ENCODE measurements around the gene MEFV.

The MEFV gene

GRCh38 chr16:3262517-3262916 lies 6.1 kb upstream of the MEFV start:
- no peak for DNase-seq (ENCODE audit: extremely low spot score)
- ChIA-PET POLR2A (interaction anchor here (1.5 kb wide), 1 partner anchor 20 kb away, joined by 4 read pairs; the partner anchor contains the start of gene ZNF263), CTCF (no interaction called here)
- no peak for TF ChIP-seq FOXK2 (IDR thresholded peaks at IDR 0.05)
- no peak for TF ChIP-seq SP1 (IDR thresholded peaks at IDR 0.05)
- no peak for TF ChIP-seq ARNT (IDR thresholded peaks at IDR 0.05)
- TF ChIP-seq ELF4 (IDR thresholded peaks at IDR 0.05), result no peak
- no peak for TF ChIP-seq BHLHE40 (IDR thresholded peaks at IDR 0.05; ENCODE audit: borderline replicate concordance)
- TF ChIP-seq PKNOX1 (IDR thresholded peaks at IDR 0.05), result no peak
- TF ChIP-seq CTBP1 (IDR thresholded peaks at IDR 0.05; ENCODE audit: borderline replicate concordance), result no peak
- no peak for TF ChIP-seq FOXM1 (IDR thresholded peaks at IDR 0.05; ENCODE audit: borderline replicate concordance)
- no peak for TF ChIP-seq NFRKB (IDR thresholded peaks at IDR 0.05)
- no peak for TF ChIP-seq TARDBP (IDR thresholded peaks at IDR 0.05)
- no peak for TF ChIP-seq HDGF (IDR thresholded peaks at IDR 0.05; ENCODE audit: borderline replicate concordance)
- no peak for TF ChIP-seq SUZ12 (IDR thresholded peaks at IDR 0.05)
- TF ChIP-seq L3MBTL2 (conservative IDR thresholded peaks at IDR 0.05), result no peak
- no peak for TF ChIP-seq FOXA1 (IDR thresholded peaks at IDR 0.05)
- no peak for TF ChIP-seq LEF1 (IDR thresholded peaks at IDR 0.05; ENCODE audit: borderline replicate concordance)

DNA sequence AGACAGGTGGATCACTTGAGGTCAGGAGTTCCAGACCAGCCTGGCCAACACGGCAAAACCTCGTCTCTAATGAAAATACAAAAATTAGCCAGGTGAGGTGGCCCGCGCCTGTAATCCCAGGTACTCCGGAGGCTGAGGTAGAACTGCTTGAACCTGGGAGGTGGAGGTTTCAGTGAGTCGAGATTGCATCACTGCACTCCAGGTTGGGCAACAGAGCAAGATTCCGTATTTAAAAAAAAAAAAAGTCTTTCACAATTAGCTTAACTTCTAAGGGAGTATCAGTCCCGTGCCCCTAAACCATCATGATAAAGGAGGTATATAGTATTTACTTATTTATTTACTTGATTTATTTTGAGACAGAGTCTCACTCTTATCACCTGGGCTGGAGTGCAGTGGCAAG lies 3.4 kb upstream of the MEFV start:
- no peak for TF ChIP-seq L3MBTL2 (conservative IDR thresholded peaks at IDR 0.05)
- no peak for TF ChIP-seq SUZ12 (IDR thresholded peaks at IDR 0.05)
- TF ChIP-seq CTBP1 (IDR thresholded peaks at IDR 0.05; ENCODE audit: borderline replicate concordance), result no peak
- TF ChIP-seq FOXM1 (IDR thresholded peaks at IDR 0.05; ENCODE audit: borderline replicate concordance), result no peak
- no peak for TF ChIP-seq FOXA1 (IDR thresholded peaks at IDR 0.05)
- no peak for TF ChIP-seq BHLHE40 (IDR thresholded peaks at IDR 0.05; ENCODE audit: borderline replicate concordance)
- TF ChIP-seq HDGF (IDR thresholded peaks at IDR 0.05; ENCODE audit: borderline replicate concordance), result no peak
- TF ChIP-seq ARNT (IDR thresholded peaks at IDR 0.05), result no peak
- no peak for TF ChIP-seq PKNOX1 (IDR thresholded peaks at IDR 0.05)
- no peak for TF ChIP-seq ZNF384 (IDR thresholded peaks at IDR 0.05)
- TF ChIP-seq FOXK2 (IDR thresholded peaks at IDR 0.05), result no peak
- no peak for TF ChIP-seq SP1 (IDR thresholded peaks at IDR 0.05)
- TF ChIP-seq LEF1 (IDR thresholded peaks at IDR 0.05; ENCODE audit: borderline replicate concordance), result no peak
- TF ChIP-seq NFRKB (IDR thresholded peaks at IDR 0.05), result no peak
- TF ChIP-seq ELF4 (IDR thresholded peaks at IDR 0.05), result no peak
- CTCF ChIA-PET, result interaction anchor here (1.2 kb wide), 1 partner anchor 14 kb away, joined by 5 read pairs; no protein-coding TSS in a partner anchor
- POLR2A ChIA-PET, result no interaction called here
- DNase-seq (ENCODE audit: extremely low spot score), result no peak

GRCh38 chr16:3256866-3257465 lies 533 bp upstream of the MEFV start:
- TF ChIP-seq L3MBTL2 (conservative IDR thresholded peaks at IDR 0.05) (no peak), ARNT (IDR thresholded peaks at IDR 0.05) (no peak), HDGF (IDR thresholded peaks at IDR 0.05; ENCODE audit: borderline replicate concordance) (no peak), ELF4 (IDR thresholded peaks at IDR 0.05) (no peak), BHLHE40 (IDR thresholded peaks at IDR 0.05; ENCODE audit: borderline replicate concordance) (no peak), FOXK2 (IDR thresholded peaks at IDR 0.05) (no peak)
- CTCF ChIA-PET, result no interaction called here
- DNase-seq (ENCODE audit: extremely low spot score), result no peak

DNA sequence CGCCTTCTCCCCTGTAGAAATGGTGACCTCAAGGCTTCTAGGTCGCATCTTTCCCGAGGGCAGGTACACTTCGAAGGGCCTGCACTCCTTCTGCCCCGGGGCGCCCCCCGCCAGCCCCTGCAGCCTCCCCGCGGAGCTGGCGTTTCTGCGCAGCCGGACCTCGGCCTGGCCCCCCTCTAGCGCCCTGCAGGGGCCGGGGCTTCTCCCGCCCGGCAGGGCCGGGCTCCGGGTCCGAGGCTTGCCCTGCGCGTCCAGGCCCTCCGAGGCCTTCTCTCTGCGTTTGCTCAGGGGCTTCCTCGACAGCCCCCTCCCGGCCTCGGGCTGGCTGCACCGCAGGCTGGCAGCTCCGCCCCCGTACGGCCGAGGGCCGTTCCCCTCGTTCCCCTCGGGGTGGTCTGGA lies 2.1 kb downstream of the MEFV start:
- no peak for TF ChIP-seq TARDBP (IDR thresholded peaks at IDR 0.05)
- TF ChIP-seq BHLHE40 (IDR thresholded peaks at IDR 0.05; ENCODE audit: borderline replicate concordance), result no peak
- TF ChIP-seq ELF4 (IDR thresholded peaks at IDR 0.05), result no peak
- TF ChIP-seq FOXM1 (IDR thresholded peaks at IDR 0.05; ENCODE audit: borderline replicate concordance), result no peak
- TF ChIP-seq NFRKB (IDR thresholded peaks at IDR 0.05), result no peak
- ChIA-PET CTCF (interaction anchor here (0.5 to 1.1 kb wide), 2 partner anchors 12 to 283 kb away, joined by 4 to 5 read pairs; no protein-coding TSS in a partner anchor), POLR2A (interaction anchor here (1.0 kb wide), 1 partner anchor 9 kb away, joined by 3 read pairs; no protein-coding TSS in a partner anchor)
- DNase-seq (ENCODE audit: extremely low spot score), result no peak

More at GRCh38 chr16:3256866-3257465, 533 bp upstream of the MEFV start:
- POLR2A ChIA-PET, result interaction anchor here (1.1 to 1.2 kb wide), 2 partner anchors 25 to 26 kb away, joined by 4 to 5 read pairs; partner anchors contain the start of gene ZNF263

- CTCF ChIA-PET, result interaction anchor here (0.6 to 1.1 kb wide), 2 partner anchors 13 to 54 kb away, joined by 3 to 5 read pairs; no protein-coding TSS in a partner anchor
- DNase-seq (ENCODE audit: extremely low spot score), result no peak
- no peak for TF ChIP-seq TARDBP (IDR thresholded peaks at IDR 0.05)
- no peak for TF ChIP-seq CTBP1 (IDR thresholded peaks at IDR 0.05; ENCODE audit: borderline replicate concordance)
- no peak for TF ChIP-seq BHLHE40 (IDR thresholded peaks at IDR 0.05; ENCODE audit: borderline replicate concordance)
- no peak for TF ChIP-seq SUZ12 (IDR thresholded peaks at IDR 0.05)
- no peak for TF ChIP-seq ELF4 (IDR thresholded peaks at IDR 0.05)
- TF ChIP-seq ZNF384 (IDR thresholded peaks at IDR 0.05), result no peak
- TF ChIP-seq FOXM1 (IDR thresholded peaks at IDR 0.05; ENCODE audit: borderline replicate concordance), result no peak
- no peak for TF ChIP-seq ARNT (IDR thresholded peaks at IDR 0.05)
- TF ChIP-seq L3MBTL2 (conservative IDR thresholded peaks at IDR 0.05), result no peak
- TF ChIP-seq FOXK2 (IDR thresholded peaks at IDR 0.05), result no peak
- TF ChIP-seq LEF1 (IDR thresholded peaks at IDR 0.05; ENCODE audit: borderline replicate concordance), result no peak
- no peak for TF ChIP-seq PKNOX1 (IDR thresholded peaks at IDR 0.05)
- TF ChIP-seq SP1 (IDR thresholded peaks at IDR 0.05), result no peak
- no peak for TF ChIP-seq NFRKB (IDR thresholded peaks at IDR 0.05)
- TF ChIP-seq HDGF (IDR thresholded peaks at IDR 0.05; ENCODE audit: borderline replicate concordance), result no peak
- TF ChIP-seq FOXA1 (IDR thresholded peaks at IDR 0.05), result no peak
- POLR2A ChIA-PET, result no interaction called here
These were observed 3.5 kb downstream of the MEFV start for GRCh38 chr16:3252967-3253366.

GRCh38 chr16:3249451-3249850 lies 7.0 kb downstream of the MEFV start:
- ChIA-PET POLR2A (no interaction called here), CTCF (no interaction called here)
- DNase-seq (ENCODE audit: extremely low spot score), result no peak
- no peak for TF ChIP-seq TARDBP (IDR thresholded peaks at IDR 0.05)
- no peak for TF ChIP-seq NFRKB (IDR thresholded peaks at IDR 0.05)
- no peak for TF ChIP-seq ZNF384 (IDR thresholded peaks at IDR 0.05)
- no peak for TF ChIP-seq BHLHE40 (IDR thresholded peaks at IDR 0.05; ENCODE audit: borderline replicate concordance)
- TF ChIP-seq PKNOX1 (IDR thresholded peaks at IDR 0.05), result no peak
- TF ChIP-seq FOXA1 (IDR thresholded peaks at IDR 0.05), result no peak
- no peak for TF ChIP-seq HDGF (IDR thresholded peaks at IDR 0.05; ENCODE audit: borderline replicate concordance)
- TF ChIP-seq FOXM1 (IDR thresholded peaks at IDR 0.05; ENCODE audit: borderline replicate concordance), result no peak
- no peak for TF ChIP-seq SUZ12 (IDR thresholded peaks at IDR 0.05)
- no peak for TF ChIP-seq L3MBTL2 (conservative IDR thresholded peaks at IDR 0.05)
- TF ChIP-seq ARNT (IDR thresholded peaks at IDR 0.05), result no peak
- TF ChIP-seq LEF1 (IDR thresholded peaks at IDR 0.05; ENCODE audit: borderline replicate concordance), result no peak

Data from HEK293T (cell line).